HG02981 (cell line): ENCODE measurements around the gene TRIM49.
"Not testable (repeated sequence)": the region's sequence is repeated elsewhere in the genome, so short reads cannot be mapped to it uniquely, and the experiment has no call there.

ENCODE experiments used
- ATAC-seq: cut with Tn5 transposase; IDR thresholded peaks from one replicate; pipeline ENCODE4 v1.9.1; 2021; ENCODE audit warnings: mild to moderate bottlenecking, moderate library complexity; ENCODE audit not compliant: unreplicated experiment

Gene TRIM49, protein sequence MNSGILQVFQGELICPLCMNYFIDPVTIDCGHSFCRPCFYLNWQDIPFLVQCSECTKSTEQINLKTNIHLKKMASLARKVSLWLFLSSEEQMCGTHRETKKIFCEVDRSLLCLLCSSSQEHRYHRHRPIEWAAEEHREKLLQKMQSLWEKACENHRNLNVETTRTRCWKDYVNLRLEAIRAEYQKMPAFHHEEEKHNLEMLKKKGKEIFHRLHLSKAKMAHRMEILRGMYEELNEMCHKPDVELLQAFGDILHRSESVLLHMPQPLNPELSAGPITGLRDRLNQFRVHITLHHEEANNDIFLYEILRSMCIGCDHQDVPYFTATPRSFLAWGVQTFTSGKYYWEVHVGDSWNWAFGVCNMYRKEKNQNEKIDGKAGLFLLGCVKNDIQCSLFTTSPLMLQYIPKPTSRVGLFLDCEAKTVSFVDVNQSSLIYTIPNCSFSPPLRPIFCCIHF

DNA sequence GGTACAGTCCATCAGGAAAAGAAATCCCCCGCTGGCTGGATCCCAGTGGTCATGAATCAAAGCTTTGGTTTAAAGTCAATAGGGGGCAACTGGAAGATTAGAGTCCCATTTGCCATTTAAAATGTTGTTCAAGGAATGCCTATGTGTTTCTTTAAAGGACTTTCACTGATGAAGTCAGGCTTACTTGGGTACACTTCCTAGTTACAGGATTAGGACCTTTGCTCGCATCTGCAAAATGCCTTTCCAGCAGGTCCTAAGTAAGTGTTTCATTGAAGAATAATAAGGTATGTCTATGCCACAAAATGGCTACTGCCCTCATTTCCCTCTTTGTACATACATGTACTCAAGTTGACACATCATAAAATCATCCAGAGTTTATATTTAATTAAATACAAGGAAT, at the start of gene TRIM49:
TSS of gene TRIM49 (minus strand) at position 101 of the 400 bp plus-strand sequence. CDS start 4,106 bp downstream, outside the sequence.
- not testable (repeated sequence) for ATAC-seq

DNA sequence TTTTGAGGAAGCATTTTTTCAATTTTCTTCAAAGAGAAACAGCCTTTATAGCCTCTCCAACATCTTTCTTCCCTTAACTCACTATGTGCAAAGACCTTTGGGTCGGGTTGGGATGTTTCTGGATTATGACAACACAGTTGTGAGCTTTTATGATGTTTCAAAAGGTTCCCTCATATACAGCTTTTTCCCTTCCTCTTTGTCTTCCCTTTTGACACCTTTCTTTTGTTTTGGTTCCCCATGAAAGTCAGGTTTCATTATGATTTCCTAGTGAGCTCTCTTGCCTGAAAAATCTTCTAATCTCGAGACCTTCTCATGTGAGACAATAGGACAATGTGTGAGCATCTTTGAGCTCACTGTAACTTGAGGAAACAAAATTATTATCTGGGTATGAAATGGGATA, 18.3 kb upstream of the TRIM49 start:
- ATAC-seq, result not testable (repeated sequence)

DNA sequence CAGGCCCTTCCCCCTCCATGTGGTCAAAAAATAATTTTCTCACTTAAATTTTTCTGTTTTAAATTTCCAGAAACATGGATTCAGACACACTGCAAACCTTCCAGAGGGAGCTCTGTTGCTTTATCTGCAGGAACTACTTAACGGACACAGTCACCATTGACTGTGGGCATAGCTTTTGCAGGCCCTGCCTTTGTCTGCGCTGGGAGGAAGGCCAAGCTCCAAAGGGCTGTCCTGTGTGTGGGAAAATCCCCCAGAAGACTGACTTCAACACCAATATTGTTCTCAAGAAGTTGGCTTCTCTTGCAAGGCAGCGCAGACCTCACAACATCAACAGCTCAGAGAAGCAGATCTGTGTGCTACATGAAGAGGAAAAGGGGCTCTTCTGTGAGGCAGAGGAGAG, 11.6 kb upstream of the TRIM49 start:
- not testable (repeated sequence) for ATAC-seq

DNA sequence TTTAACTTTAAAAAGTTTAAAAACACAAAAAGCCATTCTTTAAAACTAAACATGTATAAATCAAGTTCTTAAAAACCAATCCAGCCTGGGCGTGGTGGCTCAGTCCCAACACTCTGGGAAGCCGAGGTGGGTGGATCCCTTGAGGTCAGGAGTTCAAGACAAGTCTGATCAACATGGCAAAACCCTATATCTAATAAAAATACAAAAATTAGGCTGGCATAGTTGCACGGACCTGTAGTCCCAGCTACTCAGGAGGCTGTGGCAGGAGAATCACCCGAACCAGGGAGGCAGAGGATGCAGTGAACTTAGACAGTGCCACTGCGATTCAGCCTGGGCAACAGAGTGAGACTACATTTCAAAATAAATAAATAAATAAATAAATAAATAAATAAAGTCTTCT, 5.2 kb upstream of the TRIM49 start:
- ATAC-seq, result not testable (repeated sequence)

DNA sequence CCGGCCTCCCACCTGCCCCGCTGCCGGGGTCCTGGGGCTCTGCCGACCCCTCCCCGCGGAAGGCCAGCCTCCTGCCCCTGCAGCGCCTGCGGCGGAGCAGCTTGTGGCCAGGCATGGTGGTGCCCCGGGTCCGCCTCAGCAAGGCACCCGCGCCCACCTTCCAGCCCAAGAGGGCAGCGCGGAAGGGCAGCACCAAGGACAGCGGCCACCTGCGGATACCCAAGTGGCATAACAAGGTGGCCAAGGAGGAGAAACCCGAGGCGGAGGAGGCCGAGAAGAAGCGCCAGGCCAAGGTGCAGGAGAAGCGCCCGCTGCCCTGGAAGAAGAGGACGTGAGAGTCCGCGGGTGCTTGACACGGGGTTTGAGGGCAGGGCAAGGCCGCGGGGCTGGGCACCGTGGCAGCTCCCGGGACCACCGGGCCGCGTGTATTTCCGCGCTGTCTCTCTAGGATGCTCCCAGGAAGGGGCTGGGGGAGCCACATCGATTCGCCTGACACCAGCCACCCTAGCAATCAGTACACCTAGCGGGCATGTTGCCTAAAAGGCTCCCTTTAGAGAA, 20.8 kb downstream of the TRIM49 start:
- ATAC-seq, result not testable (repeated sequence)

DNA sequence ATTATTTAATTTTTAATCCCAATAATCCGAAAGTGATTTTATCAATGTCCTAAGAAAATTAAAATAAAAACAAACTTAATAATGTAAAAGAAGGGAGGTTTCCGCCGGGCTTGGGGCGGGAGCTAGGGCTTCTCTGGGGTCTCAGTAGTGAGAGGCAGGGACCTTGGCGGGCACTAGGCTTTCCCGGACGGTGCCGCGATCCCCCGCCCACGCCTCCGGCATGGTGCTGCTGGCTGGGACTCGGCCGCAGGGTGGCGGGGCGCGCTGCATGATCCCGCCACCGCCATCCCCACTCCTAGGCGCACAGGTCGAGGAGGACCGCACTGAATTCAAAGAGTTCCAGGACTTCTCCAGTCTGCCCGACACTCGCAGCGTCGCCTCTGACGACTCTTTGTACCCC, 22.6 kb downstream of the TRIM49 start:
- ATAC-seq, result not testable (repeated sequence)

DNA sequence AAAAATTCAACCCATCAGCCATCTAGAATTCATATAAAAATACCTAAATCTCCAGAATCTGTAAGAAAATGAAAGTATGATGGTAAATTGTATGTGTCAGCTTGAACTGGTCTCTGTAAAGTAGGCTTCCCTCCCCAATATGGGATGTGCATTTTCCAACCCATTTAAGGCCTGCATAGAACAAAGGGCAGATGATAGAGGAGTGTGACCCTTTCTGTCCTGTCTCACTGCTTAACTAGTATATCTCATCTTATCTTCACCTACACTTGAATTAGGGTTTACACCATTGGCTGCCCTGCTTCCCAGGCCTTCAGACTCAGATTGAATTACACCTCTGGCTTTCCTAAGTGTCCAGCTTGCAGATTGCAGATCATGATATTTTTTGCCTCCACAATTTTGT, 57.6 kb downstream of the TRIM49 start:
- not testable (repeated sequence) for ATAC-seq
